ENCODE results near the gene SYT8.
A peak's percentile ranks its signal among the peaks of the same experiment; 100 is the strongest.

Gene SYT8

GRCh38 chr11:1820463-1821325 is 14.1 kb upstream of the SYT8 start:
- DNase-seq: no peak

GRCh38 chr11:1821562-1821961 is 13.2 kb upstream of the SYT8 start:
- no peak for DNase-seq

- no peak for DNase-seq
These were observed 12.0 kb upstream of the SYT8 start for GRCh38 chr11:1822648-1823375.

GRCh38 chr11:1823376-1824220 is 11.2 kb upstream of the SYT8 start:
- DNase-seq: no peak

- no peak for DNase-seq
These were observed 10.4 kb upstream of the SYT8 start for GRCh38 chr11:1824221-1825038.

- peak; percentile 80 for DNase-seq
These were observed 9.6 kb upstream of the SYT8 start for GRCh38 chr11:1825039-1825740.

GRCh38 chr11:1825785-1826451 is 8.9 kb upstream of the SYT8 start:
- DNase-seq: no peak

- no peak for DNase-seq
These were observed 8.2 kb upstream of the SYT8 start for GRCh38 chr11:1826552-1827094.

- no peak for DNase-seq
These were observed 7.5 kb upstream of the SYT8 start for GRCh38 chr11:1827095-1827813.

GRCh38 chr11:1827931-1828330 is 6.9 kb upstream of the SYT8 start:
- no peak for DNase-seq

- no peak for DNase-seq
These were observed 6.2 kb upstream of the SYT8 start for GRCh38 chr11:1828542-1828941.

GRCh38 chr11:1829039-1829820 is 5.6 kb upstream of the SYT8 start:
- DNase-seq: no peak

GRCh38 chr11:1830004-1830321 is 4.8 kb upstream of the SYT8 start:
- no peak for DNase-seq

- DNase-seq: no peak
These were observed 4.2 kb upstream of the SYT8 start for GRCh38 chr11:1830322-1831223.

- DNase-seq: no peak
These were observed 3.2 kb upstream of the SYT8 start for GRCh38 chr11:1831338-1832210.

GRCh38 chr11:1832211-1832919 is 2.4 kb upstream of the SYT8 start:
- peak; percentile 51 for DNase-seq

- no peak for DNase-seq
These were observed 1.9 kb upstream of the SYT8 start for GRCh38 chr11:1832920-1833295.

Data from hematopoietic multipotent progenitor cell treated with erythropoietin and hydrocortisone succinate and interleukin-3 and kit ligand, for 6 days (in vitro differentiated cells).